ENCODE results near the gene MINDY1.
A peak's percentile ranks its signal among the peaks of the same experiment; 100 is the strongest.

MINDY1 gene

DNA sequence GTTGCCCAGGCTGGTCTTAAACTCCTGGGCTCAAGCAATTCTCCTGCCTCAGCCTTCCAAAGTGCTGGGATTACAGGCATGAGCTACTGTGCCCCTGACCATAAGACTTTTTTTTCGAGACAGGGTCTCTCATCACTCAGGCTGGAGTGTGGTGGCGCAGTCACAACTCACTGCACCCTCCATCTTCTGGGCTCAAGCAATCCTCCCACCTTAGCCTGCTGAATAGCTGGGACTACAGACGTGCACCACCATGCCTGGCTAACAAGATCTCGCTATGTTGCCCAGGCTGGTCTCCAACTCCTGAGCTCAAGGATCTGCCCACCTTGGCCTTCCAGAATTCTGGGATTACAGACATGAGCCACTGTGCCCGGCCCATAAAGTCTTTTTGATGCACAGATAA lies 42.8 kb upstream of the MINDY1 start:
- DNase-seq (ENCODE audit: low read depth) = no peak
- H3K4me3 ChIP-seq (ENCODE audit: low read length) = no peak overlapping the region
- TF ChIP-seq, protein P1, sequence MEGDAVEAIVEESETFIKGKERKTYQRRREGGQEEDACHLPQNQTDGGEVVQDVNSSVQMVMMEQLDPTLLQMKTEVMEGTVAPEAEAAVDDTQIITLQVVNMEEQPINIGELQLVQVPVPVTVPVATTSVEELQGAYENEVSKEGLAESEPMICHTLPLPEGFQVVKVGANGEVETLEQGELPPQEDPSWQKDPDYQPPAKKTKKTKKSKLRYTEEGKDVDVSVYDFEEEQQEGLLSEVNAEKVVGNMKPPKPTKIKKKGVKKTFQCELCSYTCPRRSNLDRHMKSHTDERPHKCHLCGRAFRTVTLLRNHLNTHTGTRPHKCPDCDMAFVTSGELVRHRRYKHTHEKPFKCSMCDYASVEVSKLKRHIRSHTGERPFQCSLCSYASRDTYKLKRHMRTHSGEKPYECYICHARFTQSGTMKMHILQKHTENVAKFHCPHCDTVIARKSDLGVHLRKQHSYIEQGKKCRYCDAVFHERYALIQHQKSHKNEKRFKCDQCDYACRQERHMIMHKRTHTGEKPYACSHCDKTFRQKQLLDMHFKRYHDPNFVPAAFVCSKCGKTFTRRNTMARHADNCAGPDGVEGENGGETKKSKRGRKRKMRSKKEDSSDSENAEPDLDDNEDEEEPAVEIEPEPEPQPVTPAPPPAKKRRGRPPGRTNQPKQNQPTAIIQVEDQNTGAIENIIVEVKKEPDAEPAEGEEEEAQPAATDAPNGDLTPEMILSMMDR (conservative IDR thresholded peaks at IDR 0.05; ENCODE audit: low read depth, low read length) = no peak

DNA sequence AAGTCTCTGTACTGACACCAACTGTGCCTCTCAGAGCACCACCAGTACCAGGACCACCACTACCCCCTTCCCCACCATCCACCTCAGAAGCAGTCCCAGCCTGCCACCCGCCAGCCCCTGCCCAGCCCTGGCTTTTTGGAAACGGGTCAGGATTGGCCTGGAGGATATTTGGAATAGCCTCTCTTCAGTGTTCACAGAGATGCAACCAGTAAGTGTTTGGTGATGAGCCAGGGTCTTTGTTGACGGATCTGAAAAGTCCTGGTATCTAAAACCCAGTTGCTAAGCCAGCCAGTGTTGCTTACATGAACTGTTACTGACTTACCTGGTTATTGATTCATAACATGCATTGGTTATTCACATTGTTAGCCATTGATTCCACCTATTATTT lies 41.9 kb upstream of the MINDY1 start:
- no peak for DNase-seq (ENCODE audit: low read depth)
- TF ChIP-seq, protein P1 (conservative IDR thresholded peaks at IDR 0.05; ENCODE audit: low read depth, low read length) = peak; percentile 66
- H3K4me3 ChIP-seq (ENCODE audit: low read length) = peak overlapping the region; percentile 79

DNA sequence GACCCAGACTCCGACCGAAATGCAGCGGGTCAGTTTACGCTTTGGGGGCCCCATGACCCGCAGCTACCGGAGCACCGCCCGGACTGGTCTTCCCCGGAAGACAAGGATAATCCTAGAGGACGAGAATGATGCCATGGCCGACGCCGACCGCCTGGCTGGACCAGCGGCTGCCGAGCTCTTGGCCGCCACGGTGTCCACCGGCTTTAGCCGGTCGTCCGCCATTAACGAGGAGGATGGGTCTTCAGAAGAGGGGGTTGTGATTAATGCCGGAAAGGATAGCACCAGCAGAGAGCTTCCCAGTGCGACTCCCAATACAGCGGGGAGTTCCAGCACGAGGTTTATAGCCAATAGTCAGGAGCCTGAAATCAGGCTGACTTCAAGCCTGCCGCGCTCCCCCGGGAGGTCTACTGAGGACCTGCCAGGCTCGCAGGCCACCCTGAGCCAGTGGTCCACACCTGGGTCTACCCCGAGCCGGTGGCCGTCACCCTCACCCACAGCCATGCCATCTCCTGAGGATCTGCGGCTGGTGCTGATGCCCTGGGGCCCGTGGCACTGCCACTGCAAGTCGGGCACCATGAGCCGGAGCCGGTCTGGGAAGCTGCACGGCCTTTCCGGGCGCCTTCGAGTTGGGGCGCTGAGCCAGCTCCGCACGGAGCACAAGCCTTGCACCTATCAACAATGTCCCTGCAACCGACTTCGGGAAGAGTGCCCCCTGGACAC lies 41.4 kb upstream of the MINDY1 start:
- peak; percentile 39 for DNase-seq (ENCODE audit: low read depth)
- H3K4me3 ChIP-seq (ENCODE audit: low read length) = peak overlapping the region; percentile 79
- TF ChIP-seq, protein P1 (conservative IDR thresholded peaks at IDR 0.05; ENCODE audit: low read depth, low read length) = no peak

DNA sequence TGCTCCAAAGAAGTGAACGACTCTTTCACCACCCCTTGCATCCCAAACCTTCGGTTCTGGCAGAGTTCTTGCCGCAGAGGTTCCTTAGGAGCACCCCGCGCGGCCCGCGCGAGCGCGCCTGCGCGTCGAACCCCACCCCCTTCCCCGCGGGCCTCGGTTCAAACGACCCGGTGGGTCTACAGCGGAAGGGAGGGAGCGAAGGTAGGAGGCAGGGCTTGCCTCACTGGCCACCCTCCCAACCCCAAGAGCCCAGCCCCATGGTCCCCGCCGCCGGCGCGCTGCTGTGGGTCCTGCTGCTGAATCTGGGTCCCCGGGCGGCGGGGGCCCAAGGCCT lies 40.9 kb upstream of the MINDY1 start, which contains the start of gene C1orf56:
Gene C1orf56 (plus strand): TSS at position 161 of the 334 bp plus-strand sequence. CDS start 97 bp downstream, at position 258.
- H3K4me3 ChIP-seq (ENCODE audit: low read length) = peak within 1 kb of the TSS; percentile 79
- DNase-seq (ENCODE audit: low read depth) = no peak
- TF ChIP-seq, protein P1 (conservative IDR thresholded peaks at IDR 0.05; ENCODE audit: low read depth, low read length) = no peak

DNA sequence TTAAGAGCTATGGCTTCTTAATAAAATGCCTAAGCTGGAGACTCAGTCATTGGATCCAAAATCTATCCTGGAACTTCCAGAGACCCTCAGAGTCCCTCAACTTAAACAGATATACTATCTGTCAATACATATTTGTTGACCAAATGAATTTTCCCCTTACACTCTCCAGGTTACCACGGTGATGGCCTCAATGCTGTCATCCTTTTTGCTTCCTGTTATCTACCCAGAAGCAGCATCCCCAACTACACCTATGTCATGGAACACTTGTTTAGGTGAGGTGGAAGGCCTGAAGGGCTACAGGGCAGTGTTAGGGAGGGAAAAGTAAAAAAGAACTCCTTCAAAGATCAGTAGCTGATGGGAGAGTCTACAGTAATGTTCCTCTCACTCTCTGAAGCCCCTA lies 36.5 kb upstream of the MINDY1 start:
- no peak overlapping the region for H3K4me3 ChIP-seq (ENCODE audit: low read length)
- TF ChIP-seq, protein P1 (conservative IDR thresholded peaks at IDR 0.05; ENCODE audit: low read depth, low read length) = no peak
- no peak for DNase-seq (ENCODE audit: low read depth)

DNA sequence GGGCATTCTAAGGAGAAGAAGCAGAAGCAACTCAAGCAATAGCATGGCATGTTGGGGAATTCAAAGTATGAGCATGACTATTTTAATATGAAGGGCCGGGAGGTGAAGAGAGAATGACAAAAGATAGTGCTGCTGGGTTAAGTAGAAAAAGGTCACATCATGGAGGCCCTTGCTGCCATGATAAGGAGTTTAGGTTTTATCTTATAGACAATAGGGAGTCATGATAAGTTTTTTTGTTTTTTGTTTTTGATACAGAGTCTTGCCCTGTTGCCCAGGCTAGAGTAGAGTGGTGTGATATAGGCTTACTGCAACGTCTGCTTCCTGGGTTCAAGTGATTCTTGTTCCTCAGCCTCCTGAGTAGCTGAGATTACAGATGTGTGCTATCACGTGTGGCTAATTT lies 32.8 kb upstream of the MINDY1 start:
- TF ChIP-seq, protein P1 (conservative IDR thresholded peaks at IDR 0.05; ENCODE audit: low read depth, low read length) = no peak
- no peak for DNase-seq (ENCODE audit: low read depth)
- H3K4me3 ChIP-seq (ENCODE audit: low read length) = no peak overlapping the region

DNA sequence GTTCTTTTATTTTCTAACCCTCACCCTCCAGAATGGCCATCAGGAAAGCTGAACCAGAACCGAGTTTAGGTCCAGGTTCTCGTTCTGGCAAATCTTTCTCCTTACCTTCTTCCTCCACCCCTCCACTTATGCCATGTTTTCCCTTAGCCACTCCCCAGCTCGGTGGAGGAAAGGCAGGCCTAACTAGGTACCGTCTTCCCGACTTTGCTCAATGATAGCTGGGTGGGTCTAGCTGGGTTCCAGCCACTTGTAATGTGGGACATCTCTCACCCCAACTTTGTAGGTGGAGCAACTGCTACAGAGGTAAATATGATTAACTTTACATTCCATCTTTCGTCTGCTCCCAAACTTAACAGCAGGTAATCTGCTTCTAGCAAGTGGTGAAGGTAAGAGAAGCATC lies 30.3 kb upstream of the MINDY1 start:
- no peak overlapping the region for H3K4me3 ChIP-seq (ENCODE audit: low read length)
- no peak for DNase-seq (ENCODE audit: low read depth)
- TF ChIP-seq, protein P1 (conservative IDR thresholded peaks at IDR 0.05; ENCODE audit: low read depth, low read length) = no peak

Data from retinal pigment epithelial cell (primary cell).